BJ (cell line): Measurements from ENCODE around the gene ZNF213. TPM values are rescaled to one million over a fixed set of nuclear protein-coding genes. Genes with fewer than 3 reads are reported as not detected.
A peak's percentile ranks its signal among the peaks of the same experiment; 100 is the strongest.

ENCODE experiments used
- CTCF ChIA-PET: fragments of 350-600 bp; formaldehyde crosslinking; extraction: SDS; loops from one replicate; lab custom pipeline; 2021; ENCODE audit warnings: antibody characterized with exemption, inconsistent platforms; lab: Yijun Ruan, JAX
- POLR2A ChIA-PET: fragments of 300-600 bp; sonication (Branson Sonifier 250); formaldehyde crosslinking; extraction: SDS; loops from one replicate; lab custom pipeline; 2021; ENCODE audit warnings: antibody characterized with exemption; lab: Charles Lee
- DNase-seq: peaks from one replicate; pipeline ENCODE4 v3.0.0-alpha.2; 2011; ENCODE audit warnings: low read depth
- H3K27me3 ChIP-seq: 2 replicates; pipeline ENCODE4 v1.6.0; 2011; ENCODE audit warnings: low read length; ENCODE audit not compliant: control insufficient read depth, insufficient read depth
- H3K36me3 ChIP-seq: 2 replicates; pipeline ENCODE4 v1.5.1; 2011; ENCODE audit warnings: low read length; ENCODE audit not compliant: control insufficient read depth, insufficient read depth
- H3K4me3 ChIP-seq: 2 replicates; pipeline ENCODE4 v1.5.1; 2011; ENCODE audit warnings: low read depth, mild to moderate bottlenecking, control low read depth, low read length
- CTCF ChIP-seq: IDR thresholded peaks from 2 replicates; pipeline ENCODE4 v1.5.1; 2011; ENCODE audit warnings: low read depth, mild to moderate bottlenecking, control low read depth, inconsistent platforms, low read length, moderate library complexity; ENCODE audit not compliant: insufficient read depth
- polyA minus RNA-seq: library from RNA; depleted of rRNA, polyadenylated mRNA; stranded (reverse); fragments of >200 nt; gene quantifications from 2 replicates; pipeline ENCODE4 v1.2.3, GENCODE V29; 2011; rRNA and poly(A)+ RNA removed
- polyA plus RNA-seq: library from polyadenylated mRNA; depleted of rRNA; stranded (reverse); fragments of >200 nt; gene quantifications from 2 replicates; pipeline ENCODE4 v1.2.3, GENCODE V29; 2011; rRNA removed

The ZNF213 gene
- polyA plus RNA-seq, result 0.63 and 0.77 TPM in 2 replicates
- polyA minus RNA-seq, result 1.2 and 2.0 TPM in 2 replicates

GRCh38 chr16:3134338-3135125 lies at the start of gene ZNF213:
ZNF213 (plus strand) TSS chr16:3135029; CDS start chr16:3137281, 2,252 bp downstream.
- TF ChIP-seq CTCF, result no peak
- peak; percentile 95 for DNase-seq
- ChIA-PET CTCF (interaction anchor here (0.8 to 2.0 kb wide), 8 partner anchors 15 to 76 kb away, joined by 3 to 16 read pairs (median 3); partner anchors contain the start of gene ZNF205), POLR2A (interaction anchor here (0.6 to 0.9 kb wide), 4 partner anchors 16 to 132 kb away, joined by 3 to 6 read pairs (median 4); no protein-coding TSS in a partner anchor)
- Histone ChIP-seq H3K36me3 (peaks cover 9% of the 10 kb centered on the region), H3K4me3 (peak within 1 kb of the TSS; percentile 99), H3K27me3 (no peaks in the 10 kb centered on the region)

- Histone ChIP-seq H3K27me3 (peaks cover 3% of the 10 kb centered on the region), H3K4me3 (no peak overlapping the region), H3K36me3 (no peaks in the 10 kb centered on the region)
- POLR2A ChIA-PET, result no interaction called here
- CTCF ChIA-PET, result no interaction called here
- no peak for TF ChIP-seq CTCF
- DNase-seq, result no peak
Measured at GRCh38 chr16:3085868-3086595, 48.8 kb upstream of the ZNF213 start.

GRCh38 chr16:3086596-3087242 lies 48.1 kb upstream of the ZNF213 start:
- Histone ChIP-seq H3K27me3 (peaks cover 4% of the 10 kb centered on the region), H3K4me3 (no peak overlapping the region), H3K36me3 (no peaks in the 10 kb centered on the region)
- no peak for DNase-seq
- POLR2A ChIA-PET, result no interaction called here
- no peak for TF ChIP-seq CTCF
- CTCF ChIA-PET, result interaction anchor here (0.6 to 1.7 kb wide), 4 partner anchors 10 to 175 kb away, joined by 3 to 8 read pairs (median 6); partner anchors contain the start of genes FLYWCH1 and ZSCAN10

GRCh38 chr16:3087243-3088235 lies 47.3 kb upstream of the ZNF213 start:
- peak; percentile 25; the same call in 1 of the 2 replicates for TF ChIP-seq CTCF
- POLR2A ChIA-PET, result no interaction called here
- peaks cover 8% of the 10 kb centered on the region for H3K27me3 ChIP-seq

More at GRCh38 chr16:3087243-3088235, 47.3 kb upstream of the ZNF213 start:
- Histone ChIP-seq H3K36me3 (no peaks in the 10 kb centered on the region), H3K4me3 (no peak overlapping the region)
- CTCF ChIA-PET, result interaction anchor here (0.6 to 2.0 kb wide), 7 partner anchors 11 to 176 kb away, joined by 3 to 8 read pairs (median 6); partner anchors contain the start of genes FLYWCH1 and ZSCAN10
- DNase-seq, result no peak
